AG09319 (cell line): Measurements from ENCODE around the gene ETNK1.
"Not testable (repeated sequence)": the region's sequence is repeated elsewhere in the genome, so short reads cannot be mapped to it uniquely, and the experiment has no call there.

ENCODE experiments used
- DNase-seq: peaks from one replicate; pipeline ENCODE4 v3.0.0-alpha.2; 2010; ENCODE audit warnings: low read depth; ENCODE audit errors: extremely low read depth
- CTCF ChIP-seq: IDR thresholded peaks from 2 replicates; pipeline ENCODE4 v1.5.1; 2011; ENCODE audit warnings: low read depth, mild to moderate bottlenecking, inconsistent platforms, low read length, moderate library complexity

ETNK1 gene

DNA sequence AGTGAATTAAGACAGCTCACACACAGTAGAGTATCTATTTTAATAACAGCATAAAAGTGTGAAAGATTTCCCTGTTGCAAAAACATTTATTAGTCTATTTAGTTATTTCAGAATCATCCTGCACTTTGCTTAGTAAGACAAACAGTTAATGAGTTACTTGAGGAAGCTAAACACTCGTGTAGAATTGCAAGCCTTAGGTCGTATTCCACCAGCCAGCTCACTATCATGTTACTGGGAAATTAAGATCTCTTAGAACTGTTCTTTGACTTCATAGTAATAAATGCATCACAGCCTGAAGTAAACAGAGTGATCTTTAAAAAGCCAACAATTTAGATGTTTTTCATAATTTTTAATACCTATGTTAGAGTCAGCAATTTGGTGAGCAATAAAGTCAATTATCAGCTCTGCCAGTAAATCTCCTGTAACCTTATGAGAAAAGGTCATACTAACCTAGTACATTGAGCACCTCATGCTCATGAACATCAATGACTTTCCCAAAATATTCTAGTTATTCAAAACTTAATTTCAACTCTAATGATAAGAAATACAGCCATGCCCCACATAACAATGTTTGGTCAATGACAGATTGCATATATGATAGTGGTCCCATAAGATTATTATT lies 26.7 kb upstream of the ETNK1 start:
- no peak for DNase-seq
- no peak for TF ChIP-seq CTCF

- no peak for TF ChIP-seq CTCF
- no peak for DNase-seq
Observed at GRCh38 chr12:22598763-22599161, 26.2 kb upstream of the ETNK1 start.

DNA sequence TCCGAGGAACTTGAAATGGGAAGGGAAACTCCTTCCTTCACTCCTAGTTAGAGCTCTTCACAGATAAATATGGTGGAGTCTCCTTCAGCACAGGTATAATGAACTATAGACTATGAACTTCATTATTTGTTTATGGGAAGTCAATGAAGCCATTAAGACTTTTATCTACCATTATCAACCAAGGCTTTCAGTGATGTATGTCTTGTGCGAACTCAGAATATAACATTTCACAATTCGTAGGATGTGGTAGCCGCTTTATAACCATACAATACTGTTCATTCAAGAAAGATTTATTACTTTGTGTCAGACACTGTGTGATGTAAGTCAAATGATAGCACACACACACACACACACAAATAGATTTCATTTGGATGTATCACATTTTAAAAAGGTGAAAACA lies 24.8 kb upstream of the ETNK1 start:
- DNase-seq: no peak

DNA sequence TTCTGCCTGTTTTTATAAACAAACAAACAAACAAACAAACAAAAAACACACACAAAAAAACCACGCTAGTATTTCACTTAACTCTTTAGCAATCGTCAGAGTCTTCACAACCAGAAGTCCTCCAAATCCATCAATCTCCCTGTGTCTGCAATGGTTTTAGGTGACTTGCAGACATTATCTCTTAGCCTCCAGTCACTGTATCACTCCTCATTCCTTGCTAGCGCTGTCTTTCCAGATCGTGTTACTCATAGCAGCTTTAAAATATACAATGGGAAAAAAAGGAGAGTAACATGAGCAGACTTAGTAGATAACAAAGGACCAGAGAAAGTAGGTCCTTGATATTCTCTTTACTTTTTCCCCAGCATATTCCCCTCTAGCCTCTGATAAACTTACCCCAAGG lies 15.5 kb upstream of the ETNK1 start:
- no peak for TF ChIP-seq CTCF
- no peak for DNase-seq

More for the DNA sequence above, 24.8 kb upstream of the ETNK1 start:
- no peak for TF ChIP-seq CTCF

GRCh38 chr12:22610131-22610530 lies 14.8 kb upstream of the ETNK1 start:
- DNase-seq: no peak
- no peak for TF ChIP-seq CTCF

GRCh38 chr12:22612822-22613221 lies 12.1 kb upstream of the ETNK1 start:
- not testable (repeated sequence) for DNase-seq

DNA sequence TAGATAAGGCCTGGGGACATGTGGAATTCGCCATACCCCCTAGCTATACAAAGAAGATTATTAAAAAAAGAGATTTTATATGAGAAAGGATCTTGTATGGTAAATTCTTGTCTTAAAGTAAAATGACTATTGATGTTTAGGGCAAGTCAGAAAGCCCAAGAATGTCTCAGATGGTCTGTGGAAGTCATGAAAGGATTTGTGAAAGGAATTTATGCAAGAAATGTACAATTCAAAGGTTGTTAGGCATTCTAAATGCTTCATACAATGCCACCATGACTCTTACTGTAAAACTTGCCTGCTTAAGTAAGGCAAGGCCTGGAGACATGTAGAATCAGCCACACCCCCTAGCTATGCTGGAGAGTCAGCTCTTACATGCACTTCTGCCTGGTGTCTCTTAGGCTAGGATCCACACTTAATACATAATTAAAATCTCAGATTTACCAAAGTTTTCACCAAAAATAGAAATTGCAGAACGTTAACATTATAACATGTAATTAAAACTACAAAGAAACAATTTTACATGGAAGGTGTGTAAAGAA lies 8.9 kb upstream of the ETNK1 start:
- DNase-seq: no peak
- no peak for TF ChIP-seq CTCF

GRCh38 chr12:22617630-22618029 lies 7.3 kb upstream of the ETNK1 start:
- DNase-seq: no peak
- no peak for TF ChIP-seq CTCF
